CD4-positive, alpha-beta memory T cell (primary cell): ENCODE data around the gene NXT1. TPM values are rescaled to one million over a fixed set of nuclear protein-coding genes. Genes with fewer than 3 reads are reported as not detected.

Experiments
- CTCF ChIA-PET: fragments of 350-600 bp; sonication (Branson Sonifier 250); formaldehyde crosslinking; loops from one replicate; lab custom pipeline; 2021; ENCODE audit warnings: inconsistent platforms; ENCODE audit not compliant: partially characterized antibody; lab: Charles Lee
- POLR2A ChIA-PET: fragments of 350-600 bp; sonication (Branson Sonifier 250); formaldehyde crosslinking; loops from one replicate; lab custom pipeline; 2021; ENCODE audit not compliant: partially characterized antibody; lab: Charles Lee
- DNase-seq, 5 donors: peaks; one replicate each; pipeline versions ENCODE4 v3.0.0 to v3.0.0-alpha.2; 2020 to 2022; ENCODE audit warnings: mixed read lengths in 1 of 5
- H3K27ac ChIP-seq: one replicate; pipeline ENCODE4 v1.7.0; 2013; ENCODE audit warnings: low read depth, low read length
- H3K27me3 ChIP-seq: 2 replicates; pipeline ENCODE4 v1.7.0; 2013; ENCODE audit warnings: mild to moderate bottlenecking, low read length, moderate library complexity; ENCODE audit not compliant: insufficient read depth
- H3K36me3 ChIP-seq: 2 replicates; pipeline ENCODE4 v1.7.0; 2013; ENCODE audit warnings: mild to moderate bottlenecking, low read length, moderate library complexity; ENCODE audit not compliant: insufficient read depth
- H3K4me1 ChIP-seq: 2 replicates; pipeline ENCODE4 v1.7.0; 2013; ENCODE audit warnings: mild to moderate bottlenecking, low read length, moderate library complexity; ENCODE audit not compliant: insufficient read depth
- H3K4me3 ChIP-seq, 2 donors: one replicate each; pipeline ENCODE4 v1.7.0; 2013; ENCODE audit warnings: low read length in 2 of 2, mild to moderate bottlenecking in 1 of 2
- H3K9me3 ChIP-seq, 2 donors: one replicate each; pipeline ENCODE4 v1.7.0; 2013; ENCODE audit warnings: low read length in 2 of 2, control low read depth in 1 of 2; ENCODE audit not compliant: control insufficient read depth in 1 of 2
- H3K27ac Mint-ChIP-seq, 7 donors: one replicate each; pipeline ENCODE4 v1.8.0; 2020 to 2021; ENCODE audit warnings: mixed read lengths in 7 of 7, mild to moderate bottlenecking in 6 of 7, inconsistent platforms in 3 of 7, moderate library complexity in 3 of 7
- H3K27me3 Mint-ChIP-seq, 2 donors: one replicate each; pipeline ENCODE4 v1.8.0; 2020 to 2021; ENCODE audit warnings: mixed read lengths in 2 of 2
- H3K36me3 Mint-ChIP-seq, 2 donors: one replicate each; pipeline ENCODE4 v1.8.0; 2020 to 2021; ENCODE audit warnings: mixed read lengths in 2 of 2, inconsistent platforms in 1 of 2, mild to moderate bottlenecking in 1 of 2
- H3K4me1 Mint-ChIP-seq, 4 donors: one replicate each; pipeline ENCODE4 v1.8.0; 2020 to 2021; ENCODE audit warnings: mixed read lengths in 4 of 4, mild to moderate bottlenecking in 1 of 4
- H3K4me3 Mint-ChIP-seq, 8 donors: one replicate each; pipeline ENCODE4 v1.8.0; 2020 to 2021; ENCODE audit warnings: mixed read lengths in 8 of 8, mild to moderate bottlenecking in 7 of 8, moderate library complexity in 6 of 8, inconsistent platforms in 3 of 8
- H3K9me3 Mint-ChIP-seq, 8 donors: one replicate each; pipeline ENCODE4 v1.8.0; 2020 to 2021; ENCODE audit warnings: mixed read lengths in 8 of 8, mild to moderate bottlenecking in 5 of 8, inconsistent platforms in 3 of 8, moderate library complexity in 1 of 8
- intact Hi-C: fragments of 100-400 bp; cut with micrococcal nuclease; formaldehyde crosslinking; loops from one replicate; pipeline ENCODE4 v1.15.1; 2023
- polyA plus RNA-seq, 2 donors: library from polyadenylated mRNA; unstranded; fragments of 300-500 nt; fragmentation: Illumina TruSeq; gene quantifications; one replicate each; pipeline ENCODE4 v1.2.3, GENCODE V29; 2021
- total RNA-seq, 2 experiments: library from RNA; stranded (reverse); gene quantifications; one replicate each; pipeline ENCODE4 v1.2.3, GENCODE V29; 2021

Gene NXT1
- total and polyA plus RNA-seq, 4 experiments from 2014 or later, result 21.5 to 102 (median 41.7) TPM

DNA sequence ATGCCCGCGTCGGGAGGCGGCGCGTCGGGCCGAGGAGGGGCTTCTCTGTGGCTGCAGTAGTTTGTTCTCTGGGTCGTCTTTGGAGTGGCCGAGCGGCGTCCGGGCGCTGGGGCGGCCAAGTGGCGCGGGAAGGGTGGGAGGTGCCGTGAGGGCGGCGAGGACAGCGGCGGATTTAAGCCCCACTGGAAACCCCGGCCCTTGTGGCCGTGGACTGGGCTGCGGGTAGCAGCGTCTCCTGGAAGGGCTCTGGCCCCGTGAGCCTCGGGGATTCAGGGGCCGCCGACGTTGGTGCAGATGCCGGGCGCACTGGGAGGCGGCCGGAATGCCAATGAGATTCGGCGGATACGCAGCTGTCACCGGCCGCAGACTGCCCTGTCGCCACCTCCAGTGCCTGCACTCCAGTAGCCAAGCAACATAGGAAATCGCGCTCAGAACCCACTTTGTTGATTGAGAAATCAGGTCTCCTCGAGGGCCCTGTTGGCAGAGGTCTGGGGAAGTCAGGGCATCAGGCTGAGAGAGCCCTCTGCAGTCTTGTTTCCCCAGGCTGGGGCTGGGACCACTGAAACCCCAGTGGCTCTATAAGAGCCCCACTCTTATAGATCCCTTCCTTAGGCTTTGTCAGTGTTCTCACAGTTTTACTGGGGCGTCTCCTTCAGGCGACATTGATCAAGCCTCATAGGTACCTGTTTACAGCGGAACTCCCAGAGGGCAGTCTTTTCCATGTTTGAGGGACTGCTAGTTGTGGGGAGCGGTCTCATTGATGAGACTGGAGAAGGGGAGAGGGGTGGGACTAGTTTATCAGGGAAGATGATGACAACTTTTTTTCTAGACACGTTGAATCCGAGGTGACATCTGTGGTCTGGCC, 12.0 kb downstream of the NXT1 start:
- DNase-seq, result peak in 1 of 5 donors; percentile 51
- H3K4me1 Mint-ChIP-seq, result peaks cover 33 to 79% (median 50%) of the 10 kb centered on the region in 4 donors
- intact Hi-C loops, result loop anchor here (1.0 to 2.0 kb wide), 2 partner anchors 14 to 59 kb away; partner anchors contain the start of gene NAPB
- Histone ChIP-seq H3K4me1 (peaks cover 47% of the 10 kb centered on the region), H3K36me3 (no peaks in the 10 kb centered on the region), H3K4me3 (peak overlapping the region; percentile 42 to 64), H3K27me3 (no peaks in the 10 kb centered on the region), H3K27ac (peak overlapping the region; percentile 90), H3K9me3 (no peaks in the 10 kb centered on the region)
- H3K9me3 Mint-ChIP-seq, result peaks cover 0 to 3% (median 0%) of the 10 kb centered on the region in 8 donors
- peak overlapping the region; percentile 96 to 99 (median 97) for H3K27ac Mint-ChIP-seq
- CTCF ChIA-PET, result interaction anchor here (2.2 kb wide), 1 partner anchor 13 kb away, joined by 12 read pairs; the partner anchor contains the start of gene NXT1
- POLR2A ChIA-PET, result interaction anchor here (1.2 to 2.1 kb wide), 3 partner anchors 11 to 59 kb away, joined by 3 to 23 read pairs (median 7); partner anchors contain the start of genes NAPB and NXT1
- peaks cover 13 to 39% of the 10 kb centered on the region in 2 donors for H3K36me3 Mint-ChIP-seq
- peak overlapping the region; percentile 81 to 99 (median 94) for H3K4me3 Mint-ChIP-seq
- no peaks in the 10 kb centered on the region for H3K27me3 Mint-ChIP-seq

DNA sequence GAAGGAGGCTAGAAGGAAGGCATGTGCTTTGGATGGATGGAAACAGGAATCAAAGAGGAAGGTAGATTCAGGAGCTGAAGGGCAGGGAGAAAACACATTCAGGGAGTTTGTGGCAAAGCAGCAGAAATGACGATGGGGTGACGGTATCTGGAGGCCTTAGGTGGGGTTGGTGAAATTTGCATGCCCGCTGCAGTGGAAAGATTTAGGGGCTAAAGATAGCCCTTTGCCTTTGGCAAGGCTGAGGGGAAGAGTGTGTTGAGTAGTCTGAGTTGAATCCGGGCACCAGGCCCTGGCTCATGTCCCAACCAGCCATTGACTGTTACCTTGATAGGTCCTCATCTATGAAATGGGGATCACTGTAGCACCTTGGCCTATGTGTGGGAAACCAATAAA, 12.7 kb downstream of the NXT1 start:
- ChIA-PET CTCF (interaction anchor here (2.2 kb wide), 1 partner anchor 13 kb away, joined by 12 read pairs; the partner anchor contains the start of gene NXT1), POLR2A (interaction anchor here (1.2 to 1.5 kb wide), 2 partner anchors 10 to 13 kb away, joined by 3 to 7 read pairs; partner anchors contain the start of gene NXT1)
- Mint-ChIP-seq H3K27me3 (no peaks in the 10 kb centered on the region), H3K9me3 (no peaks in the 10 kb centered on the region), H3K4me1 (peaks cover 33 to 79% (median 51%) of the 10 kb centered on the region in 4 donors), H3K36me3 (peaks cover 13 to 41% of the 10 kb centered on the region in 2 donors), H3K4me3 (peak overlapping the region; percentile 81 to 99 (median 94)), H3K27ac (peak overlapping the region; percentile 96 to 99 (median 97))
- no peaks in the 10 kb centered on the region for H3K36me3 ChIP-seq
- H3K9me3 ChIP-seq, result no peaks in the 10 kb centered on the region
- H3K4me3 ChIP-seq, result peak overlapping the region in 1 of 2 donors; percentile 64
- H3K27me3 ChIP-seq, result no peaks in the 10 kb centered on the region
- peak overlapping the region; percentile 90 for H3K27ac ChIP-seq
- intact Hi-C loops, result loop anchor here (2.0 kb wide), 1 partner anchor 14 kb away; no protein-coding TSS in a partner anchor
- peaks cover 47% of the 10 kb centered on the region for H3K4me1 ChIP-seq
- DNase-seq, result no peak

DNA sequence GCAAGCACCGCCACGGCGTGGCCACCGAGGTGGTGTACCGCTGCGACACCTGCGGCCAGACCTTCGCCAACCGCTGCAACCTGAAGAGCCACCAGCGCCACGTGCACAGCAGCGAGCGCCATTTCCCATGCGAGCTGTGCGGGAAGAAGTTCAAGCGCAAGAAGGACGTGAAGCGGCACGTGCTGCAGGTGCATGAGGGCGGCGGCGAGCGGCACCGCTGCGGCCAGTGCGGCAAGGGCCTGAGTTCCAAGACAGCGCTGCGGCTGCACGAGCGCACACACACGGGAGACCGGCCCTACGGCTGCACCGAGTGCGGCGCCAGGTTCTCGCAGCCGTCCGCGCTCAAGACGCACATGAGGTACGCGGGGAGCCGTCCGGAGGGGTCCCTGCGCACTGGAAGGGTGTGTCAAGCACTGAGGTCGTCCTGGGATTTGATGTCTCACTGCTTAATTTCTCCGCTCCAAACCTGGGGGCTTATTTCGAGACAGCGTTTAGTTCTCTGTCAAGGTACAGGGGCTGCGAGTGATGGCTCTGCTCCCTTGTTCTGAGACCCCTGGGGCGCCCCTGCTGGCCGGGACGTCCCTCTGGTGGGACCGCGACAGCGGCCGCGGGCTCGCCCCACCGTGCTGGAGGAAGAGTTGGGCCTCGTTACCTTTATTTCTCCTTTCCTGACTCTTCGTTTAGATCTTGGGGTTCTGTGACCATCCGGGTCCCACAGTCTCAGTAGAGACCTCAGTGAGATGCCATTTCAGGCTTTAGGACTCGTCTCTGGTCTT, 15.0 kb downstream of the NXT1 start:
- intact Hi-C loops, result no loop called here
- H3K4me3 Mint-ChIP-seq, result peak overlapping the region in 5 of 8 donors; percentile 12 to 70 (median 47)
- Histone ChIP-seq H3K27me3 (no peaks in the 10 kb centered on the region), H3K4me1 (peaks cover 40% of the 10 kb centered on the region), H3K36me3 (peaks cover 22% of the 10 kb centered on the region), H3K4me3 (no peak overlapping the region), H3K27ac (no peak overlapping the region), H3K9me3 (no peaks in the 10 kb centered on the region)
- peak overlapping the region; percentile 32 to 97 (median 87) for H3K27ac Mint-ChIP-seq
- H3K27me3 Mint-ChIP-seq, result no peaks in the 10 kb centered on the region
- H3K9me3 Mint-ChIP-seq, result no peaks in the 10 kb centered on the region
- DNase-seq, result peak in 1 of 5 donors; percentile 26
- H3K4me1 Mint-ChIP-seq, result peaks cover 31 to 67% (median 47%) of the 10 kb centered on the region in 4 donors
- H3K36me3 Mint-ChIP-seq, result peaks cover 25 to 58% of the 10 kb centered on the region in 2 donors
- ChIA-PET POLR2A (no interaction called here), CTCF (interaction anchor here (0.9 to 1.1 kb wide), 2 partner anchors 15 to 16 kb away, joined by 3 read pairs; partner anchors contain the start of gene NXT1)

DNA sequence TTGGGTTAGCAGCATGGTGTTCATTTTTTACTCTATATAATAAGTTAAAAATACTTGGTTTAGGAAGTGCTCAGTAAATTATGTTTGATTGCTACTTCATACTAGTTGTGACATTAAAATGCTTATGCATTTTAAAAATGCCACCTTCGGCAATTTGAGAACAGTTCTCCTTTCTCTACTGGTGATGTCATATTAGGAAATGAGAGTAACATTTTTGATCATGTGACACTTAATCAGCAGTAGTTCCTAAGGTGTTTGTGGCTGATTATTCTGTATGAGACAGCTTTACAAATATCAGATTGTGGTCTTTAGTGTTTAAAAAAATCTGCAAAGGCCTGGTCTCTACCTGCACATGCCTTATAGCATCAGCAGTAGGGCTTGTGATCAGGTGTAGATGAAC, 15.8 kb downstream of the NXT1 start:
- Mint-ChIP-seq H3K27me3 (no peaks in the 10 kb centered on the region), H3K4me3 (peak overlapping the region in 3 of 8 donors; percentile 34 to 70 (median 63)), H3K36me3 (peaks cover 29 to 66% of the 10 kb centered on the region in 2 donors), H3K27ac (peak overlapping the region; percentile 68 to 87 (median 76)), H3K4me1 (peaks cover 29 to 60% (median 42%) of the 10 kb centered on the region in 4 donors), H3K9me3 (no peaks in the 10 kb centered on the region)
- Histone ChIP-seq H3K36me3 (peaks cover 26% of the 10 kb centered on the region), H3K27ac (no peak overlapping the region), H3K4me3 (no peak overlapping the region), H3K4me1 (peaks cover 32% of the 10 kb centered on the region), H3K27me3 (no peaks in the 10 kb centered on the region), H3K9me3 (no peaks in the 10 kb centered on the region)
- intact Hi-C loops, result no loop called here
- peak in 1 of 5 donors; percentile 20 for DNase-seq
- ChIA-PET POLR2A (interaction anchor here (1.3 to 1.5 kb wide), 2 partner anchors 8 to 16 kb away, joined by 4 to 8 read pairs; partner anchors contain the start of gene NXT1), CTCF (interaction anchor here (1.1 kb wide), 1 partner anchor 16 kb away, joined by 3 read pairs; the partner anchor contains the start of gene NXT1)

DNA sequence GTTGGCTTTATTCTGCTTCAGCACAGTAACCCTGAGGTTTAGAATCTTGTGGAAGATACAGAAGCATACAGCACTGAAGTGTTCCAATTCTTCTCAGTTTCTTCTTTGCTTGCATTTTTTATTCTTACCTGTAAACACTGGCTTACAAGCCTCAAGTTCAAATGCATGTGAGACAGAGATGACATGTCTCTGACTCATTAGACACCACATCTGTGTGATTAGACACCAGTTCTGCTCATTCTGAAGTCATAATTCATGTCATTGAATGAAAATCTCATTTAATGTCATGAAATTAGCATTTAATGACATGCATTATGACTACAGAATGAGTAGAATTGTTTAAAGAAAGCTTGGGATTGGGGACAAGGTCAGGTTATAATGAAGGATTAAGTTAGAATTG, 17.2 kb downstream of the NXT1 start:
- POLR2A ChIA-PET, result no interaction called here
- CTCF ChIA-PET, result no interaction called here
- Mint-ChIP-seq H3K36me3 (peaks cover 36 to 71% of the 10 kb centered on the region in 2 donors), H3K4me3 (no peak overlapping the region), H3K27ac (peak overlapping the region in 3 of 7 donors; percentile 37 to 85 (median 53)), H3K27me3 (no peaks in the 10 kb centered on the region), H3K4me1 (peaks cover 28 to 50% (median 41%) of the 10 kb centered on the region in 4 donors), H3K9me3 (no peaks in the 10 kb centered on the region)
- Histone ChIP-seq H3K27me3 (no peaks in the 10 kb centered on the region), H3K9me3 (no peaks in the 10 kb centered on the region), H3K27ac (peak overlapping the region; percentile 1), H3K4me1 (peaks cover 30% of the 10 kb centered on the region), H3K4me3 (no peak overlapping the region), H3K36me3 (peaks cover 38% of the 10 kb centered on the region)
- intact Hi-C loops, result no loop called here
- DNase-seq, result no peak

DNA sequence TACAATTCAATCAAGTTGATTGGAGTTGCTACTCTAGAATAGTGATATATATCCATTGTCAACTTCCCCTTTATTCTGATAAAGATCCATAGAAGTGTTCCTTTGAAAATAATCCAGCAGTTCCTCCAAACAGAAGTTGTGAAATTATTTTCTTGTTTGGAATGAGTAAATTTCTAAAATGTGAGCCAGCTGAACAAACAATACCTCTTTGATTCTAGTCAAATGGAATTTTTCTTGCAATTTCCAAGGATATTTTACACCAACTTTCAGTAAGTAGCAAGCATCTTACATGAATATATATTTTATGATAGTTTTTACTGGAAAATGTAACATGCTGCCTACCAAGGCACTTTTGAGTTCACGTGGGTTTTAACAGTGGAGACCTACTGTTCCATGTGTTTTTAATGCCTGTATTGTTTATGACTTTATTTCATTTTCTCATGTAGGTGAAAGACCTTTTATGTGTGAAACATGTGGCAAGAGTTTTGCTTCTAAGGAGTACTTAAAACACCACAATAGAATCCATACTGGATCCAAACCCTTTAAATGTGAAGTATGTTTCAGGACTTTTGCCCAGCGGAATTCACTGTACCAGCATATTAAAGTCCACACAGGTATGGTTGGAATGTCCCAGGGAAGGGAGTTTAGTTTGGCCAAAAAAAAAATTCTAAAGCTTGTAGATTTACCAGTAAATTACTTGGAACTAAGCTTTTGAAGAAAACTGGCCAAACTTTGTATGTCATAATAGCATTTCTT, 17.9 kb downstream of the NXT1 start:
- Histone ChIP-seq H3K4me3 (no peak overlapping the region), H3K27ac (peak overlapping the region; percentile 1), H3K4me1 (peaks cover 22% of the 10 kb centered on the region), H3K36me3 (peaks cover 43% of the 10 kb centered on the region), H3K9me3 (no peaks in the 10 kb centered on the region), H3K27me3 (no peaks in the 10 kb centered on the region)
- Mint-ChIP-seq H3K4me1 (peaks cover 22 to 43% (median 34%) of the 10 kb centered on the region in 4 donors), H3K36me3 (peaks cover 38 to 72% of the 10 kb centered on the region in 2 donors), H3K27ac (no peak overlapping the region), H3K4me3 (no peak overlapping the region), H3K27me3 (no peaks in the 10 kb centered on the region), H3K9me3 (no peaks in the 10 kb centered on the region)
- intact Hi-C loops, result no loop called here
- DNase-seq, result no peak
- POLR2A ChIA-PET, result no interaction called here
- CTCF ChIA-PET, result interaction anchor here (0.8 to 1.0 kb wide), 2 partner anchors 13 to 19 kb away, joined by 3 to 6 read pairs; no protein-coding TSS in a partner anchor
